GM18858 (cell line): ENCODE results near the gene RELT.

Source experiments
- ATAC-seq: cut with Tn5 transposase; IDR thresholded peaks from one replicate; pipeline ENCODE4 v1.9.1; 2021; ENCODE audit not compliant: unreplicated experiment

Gene RELT

GRCh38 chr11:73389916-73390315 lies 13.7 kb downstream of the RELT start:
- ATAC-seq: no peak

GRCh38 chr11:73390601-73391565 lies 14.7 kb downstream of the RELT start:
- no peak for ATAC-seq

DNA sequence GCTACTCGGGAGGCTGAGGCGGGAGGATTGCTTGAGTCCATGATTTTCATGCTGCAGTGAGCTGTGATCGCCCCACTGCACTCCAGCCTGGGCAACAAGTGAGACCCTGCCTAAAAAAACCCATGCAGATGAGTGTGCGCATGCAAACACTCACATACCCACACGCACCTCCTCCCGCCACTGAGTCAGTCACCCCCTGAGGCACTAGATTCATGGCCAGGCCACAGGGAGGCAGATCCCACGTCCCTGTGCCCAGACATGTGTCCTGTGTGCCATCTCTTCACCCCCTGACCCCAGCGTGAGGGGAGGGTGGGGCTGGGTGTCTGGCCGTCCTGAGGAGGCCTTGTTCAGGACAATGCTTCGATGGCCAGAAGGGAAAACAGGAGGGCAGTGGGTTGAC lies 15.5 kb downstream of the RELT start:
- ATAC-seq: no peak

DNA sequence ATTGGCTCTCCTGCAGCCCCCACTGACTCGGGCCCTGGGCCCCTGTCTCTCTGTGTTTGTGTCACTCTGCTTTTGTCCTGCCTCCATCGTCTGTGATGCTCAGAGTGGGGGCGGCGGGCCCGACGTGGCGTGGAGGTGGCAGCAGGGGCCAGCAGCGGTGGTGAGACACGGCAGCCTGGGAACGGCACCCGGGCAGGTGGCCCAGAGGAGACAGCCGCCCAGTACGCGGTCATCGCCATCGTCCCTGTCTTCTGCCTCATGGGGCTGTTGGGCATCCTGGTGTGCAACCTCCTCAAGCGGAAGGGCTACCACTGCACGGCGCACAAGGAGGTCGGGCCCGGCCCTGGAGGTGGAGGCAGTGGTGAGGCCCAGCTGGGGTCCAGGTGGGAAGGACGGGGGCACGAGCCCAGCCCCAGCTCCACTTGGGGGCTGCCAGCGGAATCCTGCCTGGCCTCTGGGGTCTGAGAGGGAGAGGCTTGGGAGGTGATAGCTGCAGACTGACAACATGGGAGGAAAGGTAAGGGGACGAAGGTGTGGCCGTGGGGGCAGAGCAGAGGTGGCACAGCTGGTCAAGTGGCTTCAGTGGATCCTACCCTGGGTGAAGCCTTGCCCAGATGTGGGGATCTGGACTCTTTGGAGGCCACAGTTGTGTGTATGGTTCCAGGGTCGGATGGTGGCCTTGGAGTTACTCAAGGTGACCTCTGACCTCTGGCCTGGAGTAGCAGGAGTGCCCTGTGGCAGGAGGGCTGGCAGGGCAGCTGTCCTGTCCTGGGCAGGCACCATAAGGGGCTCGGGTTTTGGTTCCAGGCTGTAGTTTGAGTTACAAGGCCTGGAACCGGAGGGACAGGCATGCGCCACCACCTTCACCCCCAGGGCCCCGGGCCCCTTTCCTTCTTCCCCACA lies 16.2 kb downstream of the RELT start:
- no peak for ATAC-seq

GRCh38 chr11:73393011-73393380 lies 16.8 kb downstream of the RELT start:
- no peak for ATAC-seq

- ATAC-seq: no peak
Observed at GRCh38 chr11:73393479-73394415, 17.5 kb downstream of the RELT start.

GRCh38 chr11:73394416-73395296 lies 18.5 kb downstream of the RELT start:
- no peak for ATAC-seq

GRCh38 chr11:73395297-73396208 lies 19.4 kb downstream of the RELT start:
- ATAC-seq: no peak

DNA sequence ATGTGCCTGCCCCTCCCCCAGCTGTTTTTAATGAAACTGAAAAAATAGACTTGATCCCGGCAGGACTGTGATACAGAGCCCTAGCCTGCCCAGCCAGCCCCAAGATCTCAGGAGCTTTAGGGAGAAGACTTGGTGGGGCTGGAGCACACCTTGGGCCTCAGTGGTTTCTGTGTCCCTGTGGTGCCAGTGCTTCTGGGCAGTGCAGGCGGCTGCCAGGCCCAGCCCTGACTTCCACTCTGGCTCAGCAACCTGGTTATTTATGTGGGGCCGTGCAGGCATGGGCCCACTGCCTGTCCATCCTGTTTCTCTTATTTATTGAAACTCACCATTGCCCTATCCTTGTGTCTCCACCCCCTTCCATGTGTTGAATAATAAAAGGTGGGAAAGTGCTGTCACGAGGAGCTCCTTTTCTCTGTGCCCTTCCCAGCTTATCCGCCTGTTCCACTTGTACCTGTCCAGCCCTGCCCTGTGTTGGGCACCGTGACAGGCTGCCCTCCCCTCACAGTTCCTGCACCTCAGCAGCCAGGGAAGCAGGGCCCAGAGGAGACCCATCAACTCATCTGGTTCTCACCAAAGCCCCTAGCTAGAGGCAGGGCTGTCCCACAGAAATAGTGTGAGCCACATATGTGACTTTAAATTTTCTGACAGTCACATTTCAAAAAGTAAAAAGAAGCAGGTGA lies 20.2 kb downstream of the RELT start:
- ATAC-seq: no peak

- no peak for ATAC-seq
Observed at GRCh38 chr11:73396985-73397384, 20.8 kb downstream of the RELT start.

DNA sequence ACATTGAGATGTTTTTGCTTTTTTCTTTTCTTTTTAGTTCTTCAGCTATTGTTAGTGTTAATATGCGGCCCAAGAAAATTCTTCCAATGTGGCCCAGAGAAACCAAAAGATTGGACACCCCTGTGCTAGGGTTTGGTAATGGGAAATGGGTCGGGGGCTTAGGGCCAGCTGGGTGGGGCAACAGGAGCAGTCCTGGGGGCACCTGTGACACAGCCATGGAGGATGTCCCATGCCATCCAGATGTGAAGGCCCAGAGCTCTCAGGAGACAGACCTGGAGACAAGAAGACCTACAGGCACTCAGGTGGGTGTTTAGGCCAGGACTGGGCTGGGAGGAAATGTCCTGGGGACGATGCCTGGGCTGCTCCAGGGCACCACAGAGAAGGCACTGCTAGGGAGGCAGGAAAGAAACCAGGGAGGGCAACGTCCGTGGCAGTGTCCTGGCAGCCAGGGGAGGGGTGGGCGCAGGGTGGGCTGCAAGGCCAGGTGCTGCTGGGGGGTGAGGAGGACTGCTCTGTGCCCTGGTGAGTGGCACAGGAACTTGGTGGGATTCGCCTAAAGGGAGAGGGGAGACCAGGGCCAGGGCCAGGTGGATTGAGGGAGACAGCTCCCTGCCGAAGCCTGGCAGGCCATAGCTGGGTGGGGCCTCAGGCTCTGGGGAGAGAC lies 21.4 kb downstream of the RELT start:
- no peak for ATAC-seq

GRCh38 chr11:73398132-73398526 lies 21.9 kb downstream of the RELT start:
- ATAC-seq: no peak

GRCh38 chr11:73398721-73399120 lies 22.5 kb downstream of the RELT start:
- ATAC-seq: no peak

GRCh38 chr11:73399159-73399590 lies 23.0 kb downstream of the RELT start:
- ATAC-seq: no peak

DNA sequence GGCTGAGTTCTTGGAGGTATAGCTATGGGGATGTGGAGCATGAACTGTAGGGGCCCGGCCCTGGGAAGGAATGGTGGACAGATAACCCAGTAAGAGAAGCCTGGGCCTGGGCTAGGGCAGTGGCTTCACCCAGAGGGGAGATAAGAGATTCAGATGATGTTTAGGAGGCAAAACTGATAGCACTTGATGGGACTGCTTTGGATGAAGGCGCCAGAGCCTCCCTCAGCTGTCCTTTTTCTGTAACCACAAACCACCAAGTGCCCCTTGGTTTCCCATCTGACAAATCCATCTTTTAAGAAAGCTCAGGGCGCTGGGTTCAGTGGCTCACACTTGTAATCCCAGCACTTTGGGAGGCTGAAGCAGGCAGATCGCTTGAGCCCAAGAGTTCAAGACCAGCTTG lies 23.4 kb downstream of the RELT start:
- ATAC-seq: no peak

- ATAC-seq: no peak
Observed at GRCh38 chr11:73400293-73400692, 24.1 kb downstream of the RELT start.

GRCh38 chr11:73401217-73401923 lies 25.2 kb downstream of the RELT start:
- no peak for ATAC-seq
